SU-DHL-6 (cell line): Measurements from ENCODE around the gene DBF4B.
"Not testable (repeated sequence)": the region's sequence is repeated elsewhere in the genome, so short reads cannot be mapped to it uniquely, and the experiment has no call there.

Experiments
- CTCF ChIP-seq: fragments of 200-600 bp; sonication (generic); IDR thresholded peaks from one replicate; pipeline ENCODE4 v1.5.1; 2017; ENCODE audit warnings: antibody characterized with exemption, mild to moderate bottlenecking, low read length, moderate library complexity; ENCODE audit not compliant: insufficient read depth, poor library complexity, severe bottlenecking
- EZH2phosphoT487 ChIP-seq: fragments of 200-600 bp; sonication (generic), shearing (Covaris generic); conservative IDR thresholded peaks from 2 replicates; pipeline ENCODE4 v1.6.1; 2018; ENCODE audit warnings: mild to moderate bottlenecking, antibody characterized with exemption, low read length, moderate library complexity, mixed read lengths

GRCh38 chr17:44683303-44683702 lies 25.2 kb upstream of the DBF4B start:
- TF ChIP-seq CTCF, EZH2phosphoT487: not testable (repeated sequence)
